ENCODE results near the gene TMEM100.
A peak's percentile ranks its signal among the peaks of the same experiment; 100 is the strongest.

The TMEM100 gene

DNA sequence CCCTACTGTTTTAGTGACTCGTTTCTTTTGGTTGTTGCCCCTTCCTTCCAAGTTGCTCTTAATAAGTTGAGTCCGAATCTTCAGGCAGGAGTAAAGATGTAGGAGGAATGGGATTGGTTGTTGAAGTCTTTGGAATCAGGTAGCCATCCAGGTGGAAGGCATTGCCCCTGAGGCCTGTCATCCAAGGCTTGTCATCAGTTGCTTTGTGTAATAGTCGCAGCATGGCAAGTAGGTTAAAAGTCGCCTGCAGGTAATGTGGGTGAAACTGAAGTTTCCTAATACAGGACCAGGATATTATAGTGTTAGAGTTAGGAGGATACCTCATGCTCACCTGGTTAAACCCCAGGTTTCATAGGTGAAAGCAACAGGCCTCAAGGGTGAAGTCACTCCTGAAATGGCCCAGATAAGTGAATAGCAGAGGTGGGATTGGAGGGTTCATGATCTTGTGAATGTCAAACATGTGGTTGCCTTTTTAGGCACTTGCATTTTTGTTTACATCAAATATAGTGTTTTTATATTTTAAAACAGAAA, 29.1 kb upstream of the TMEM100 start:
- WGBS (ENCODE audit: insufficient coverage), result 79% methylated on average over 4 of the region's 4 CpGs
- Histone ChIP-seq H3K27me3 (replicated peaks in 2 of 5; ENCODE audit: control insufficient read depth in 4 of 5, insufficient read depth in 5 of 5, low read length in 4 of 5) (no peaks in the 10 kb centered on the region), H3K4me1 (ENCODE audit: control extremely low read depth in 1 of 4, control insufficient read depth in 4 of 4, insufficient read depth in 4 of 4, low read length in 3 of 4) (peaks cover 5 to 12% (median 9%) of the 10 kb centered on the region in 4 experiments), H3K9me3 (ENCODE audit: control extremely low read depth in 1 of 5, control insufficient read depth in 4 of 5, insufficient read depth in 2 of 5, low read depth in 1 of 5, low read length in 4 of 5) (no peaks in the 10 kb centered on the region), H3K36me3 (ENCODE audit: control insufficient read depth in 4 of 4, insufficient read depth in 4 of 4, low read length in 3 of 4) (peaks cover 0 to 8% (median 0%) of the 10 kb centered on the region in 4 experiments), H3K4me3 (ENCODE audit: control insufficient read depth in 1 of 7, extremely low read depth in 1 of 7, insufficient read depth in 4 of 7, low read depth in 2 of 7, low read length in 6 of 7) (peak overlapping the region; percentile 79 to 96 (median 86)), H3K27ac (ENCODE audit: insufficient read depth in 1 of 2, low read depth in 1 of 2, low read length in 2 of 2, poor library complexity in 1 of 2, severe bottlenecking in 2 of 2) (peak overlapping the region in 1 of 2 experiments; percentile 64)
- ChIA-PET CTCF (interaction anchor here (1.1 to 2.0 kb wide), 3 partner anchors 16 to 21 kb away, joined by 3 to 8 read pairs (median 7); no protein-coding TSS in a partner anchor), POLR2A (no interaction called here)
- DNase-seq, result no peak

DNA sequence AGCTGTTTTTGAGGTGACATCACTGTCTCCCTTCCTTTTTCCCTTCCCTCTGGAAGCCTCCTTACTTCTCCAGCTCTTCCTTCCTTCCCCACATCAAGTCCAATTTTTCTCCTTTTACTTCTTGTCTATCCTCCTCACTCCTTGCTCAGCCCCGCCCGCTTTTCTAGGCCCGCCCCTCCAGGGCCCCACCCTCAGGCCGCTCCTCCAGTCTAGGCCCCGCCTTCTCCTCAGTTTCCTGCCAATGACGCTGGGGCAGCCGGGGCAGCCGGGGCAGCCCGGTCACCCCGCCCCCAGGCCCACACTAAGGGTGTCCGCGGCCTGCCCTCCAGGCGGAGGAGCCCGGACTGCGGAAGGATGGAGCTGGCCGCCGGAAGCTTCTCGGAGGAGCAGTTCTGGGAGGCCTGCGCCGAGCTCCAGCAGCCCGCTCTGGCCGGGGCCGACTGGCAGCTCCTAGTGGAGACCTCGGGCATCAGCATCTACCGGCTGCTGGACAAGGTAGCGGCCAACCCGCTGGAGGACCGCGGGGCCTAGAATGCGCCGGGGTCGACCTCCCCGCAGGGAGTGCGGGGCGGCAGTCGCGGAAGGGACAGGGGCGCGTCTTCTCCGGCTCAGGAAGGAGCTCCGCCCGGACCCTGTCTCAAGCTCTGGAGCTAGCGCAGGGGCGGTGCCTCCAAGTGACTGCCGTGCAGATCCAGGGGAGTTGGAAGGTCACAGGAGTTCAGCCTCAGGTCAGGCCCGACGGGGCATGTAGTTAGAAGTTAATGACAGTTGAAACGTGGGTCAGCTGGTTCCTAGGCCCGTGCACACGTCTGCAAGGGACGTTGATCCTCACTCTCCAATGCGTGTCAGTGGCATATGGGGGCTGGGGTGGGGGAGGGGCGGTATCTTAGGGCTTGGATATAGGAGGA, 28.3 kb upstream of the TMEM100 start, which contains the start of gene PCTP:
TSS of gene PCTP (plus strand) at position 302 of the 908 bp plus-strand sequence. CDS start at position 355, 53 bp downstream.
- CTCF ChIA-PET, result interaction anchor here (0.9 to 2.0 kb wide), 8 partner anchors 15 to 397 kb away, joined by 3 to 8 read pairs (median 4); no protein-coding TSS in a partner anchor
- peak within 1 kb of the TSS; percentile 10 to 64 for H3K27ac ChIP-seq (ENCODE audit: insufficient read depth in 1 of 2, low read depth in 1 of 2, low read length in 2 of 2, poor library complexity in 1 of 2, severe bottlenecking in 2 of 2)
- peaks cover 0 to 8% (median 0%) of the 10 kb centered on the region in 4 experiments for H3K36me3 ChIP-seq (ENCODE audit: control insufficient read depth in 4 of 4, insufficient read depth in 4 of 4, low read length in 3 of 4)
- peaks cover 5 to 12% (median 9%) of the 10 kb centered on the region in 4 experiments for H3K4me1 ChIP-seq (ENCODE audit: control extremely low read depth in 1 of 4, control insufficient read depth in 4 of 4, insufficient read depth in 4 of 4, low read length in 3 of 4)
- WGBS (ENCODE audit: insufficient coverage), result under 1% methylated on average over 43 of the region's 53 CpGs
- H3K27me3 ChIP-seq (replicated peaks in 2 of 5; ENCODE audit: control insufficient read depth in 4 of 5, insufficient read depth in 5 of 5, low read length in 4 of 5), result no peaks in the 10 kb centered on the region
- POLR2A ChIA-PET, result no interaction called here
- no peaks in the 10 kb centered on the region for H3K9me3 ChIP-seq (ENCODE audit: control extremely low read depth in 1 of 5, control insufficient read depth in 4 of 5, insufficient read depth in 2 of 5, low read depth in 1 of 5, low read length in 4 of 5)
- H3K4me3 ChIP-seq (ENCODE audit: control insufficient read depth in 1 of 7, extremely low read depth in 1 of 7, insufficient read depth in 4 of 7, low read depth in 2 of 7, low read length in 6 of 7), result peak within 1 kb of the TSS; percentile 79 to 96 (median 86)
- peak; percentile 78 to 87 (median 83) for DNase-seq

DNA sequence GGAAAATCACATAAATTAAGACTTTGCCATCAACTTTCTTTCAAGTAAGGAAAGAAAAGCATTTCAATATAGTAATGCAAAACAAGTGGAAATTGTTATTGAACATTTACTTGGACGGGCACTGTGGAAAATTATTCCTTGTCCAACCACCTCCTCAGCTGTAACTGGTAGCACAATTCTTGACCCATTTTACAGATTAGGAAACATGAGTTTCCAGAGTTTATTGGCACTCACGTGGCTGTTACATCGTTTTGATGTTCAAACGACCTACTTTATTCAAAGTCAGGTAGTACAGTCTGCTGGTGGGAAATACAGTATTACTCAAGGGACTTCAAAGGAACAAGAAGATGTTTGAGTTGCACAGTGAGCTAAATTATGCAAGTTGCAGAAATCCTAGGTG, 27.3 kb upstream of the TMEM100 start:
- Histone ChIP-seq H3K36me3 (ENCODE audit: control insufficient read depth in 4 of 4, insufficient read depth in 4 of 4, low read length in 3 of 4) (peaks cover 0 to 8% (median 0%) of the 10 kb centered on the region in 4 experiments), H3K27me3 (replicated peaks in 2 of 5; ENCODE audit: control insufficient read depth in 4 of 5, insufficient read depth in 5 of 5, low read length in 4 of 5) (no peaks in the 10 kb centered on the region), H3K9me3 (ENCODE audit: control extremely low read depth in 1 of 5, control insufficient read depth in 4 of 5, insufficient read depth in 2 of 5, low read depth in 1 of 5, low read length in 4 of 5) (no peaks in the 10 kb centered on the region), H3K27ac (ENCODE audit: insufficient read depth in 1 of 2, low read depth in 1 of 2, low read length in 2 of 2, poor library complexity in 1 of 2, severe bottlenecking in 2 of 2) (no peak overlapping the region), H3K4me1 (ENCODE audit: control extremely low read depth in 1 of 4, control insufficient read depth in 4 of 4, insufficient read depth in 4 of 4, low read length in 3 of 4) (peaks cover 5 to 12% (median 9%) of the 10 kb centered on the region in 4 experiments), H3K4me3 (ENCODE audit: control insufficient read depth in 1 of 7, extremely low read depth in 1 of 7, insufficient read depth in 4 of 7, low read depth in 2 of 7, low read length in 6 of 7) (peak overlapping the region in 1 of 7 experiments; percentile 90)
- ChIA-PET CTCF (interaction anchor here (1.0 to 2.0 kb wide), 5 partner anchors 14 to 396 kb away, joined by 3 to 8 read pairs (median 4); no protein-coding TSS in a partner anchor), POLR2A (no interaction called here)
- no peak for DNase-seq
- 95% methylated on average over 4 of the region's 4 CpGs for WGBS (ENCODE audit: insufficient coverage)

DNA sequence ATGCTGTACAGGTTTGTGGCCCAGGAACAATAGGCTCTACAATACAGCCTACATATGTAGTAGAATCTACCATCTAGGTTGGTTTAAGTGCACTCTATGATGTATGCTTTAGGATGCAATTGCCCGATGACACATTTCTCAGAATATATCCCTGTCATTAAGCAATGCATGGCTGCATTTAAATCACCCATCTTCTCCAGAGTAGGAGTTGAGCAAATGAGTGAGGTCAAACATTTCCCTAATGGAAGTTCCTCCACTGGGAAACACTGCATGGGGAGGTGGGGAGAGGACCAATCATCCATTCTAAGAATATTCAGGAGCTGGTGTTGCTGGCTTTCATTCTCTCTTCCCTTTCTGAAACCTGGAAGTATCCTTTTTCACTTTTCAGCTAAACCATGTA, 26.2 kb upstream of the TMEM100 start:
- H3K4me1 ChIP-seq (ENCODE audit: control extremely low read depth in 1 of 4, control insufficient read depth in 4 of 4, insufficient read depth in 4 of 4, low read length in 3 of 4), result peaks cover 5 to 12% (median 9%) of the 10 kb centered on the region in 4 experiments
- ChIA-PET POLR2A (no interaction called here), CTCF (no interaction called here)
- peaks cover 0 to 4% (median 0%) of the 10 kb centered on the region in 4 experiments for H3K36me3 ChIP-seq (ENCODE audit: control insufficient read depth in 4 of 4, insufficient read depth in 4 of 4, low read length in 3 of 4)
- WGBS (ENCODE audit: insufficient coverage), result no CpG with 5 or more reads among the region's 1 CpG
- no peaks in the 10 kb centered on the region for H3K27me3 ChIP-seq (replicated peaks in 2 of 5; ENCODE audit: control insufficient read depth in 4 of 5, insufficient read depth in 5 of 5, low read length in 4 of 5)
- H3K4me3 ChIP-seq (ENCODE audit: control insufficient read depth in 1 of 7, extremely low read depth in 1 of 7, insufficient read depth in 4 of 7, low read depth in 2 of 7, low read length in 6 of 7), result no peak overlapping the region
- H3K27ac ChIP-seq (ENCODE audit: insufficient read depth in 1 of 2, low read depth in 1 of 2, low read length in 2 of 2, poor library complexity in 1 of 2, severe bottlenecking in 2 of 2), result no peak overlapping the region
- H3K9me3 ChIP-seq (ENCODE audit: control extremely low read depth in 1 of 5, control insufficient read depth in 4 of 5, insufficient read depth in 2 of 5, low read depth in 1 of 5, low read length in 4 of 5), result no peaks in the 10 kb centered on the region
- DNase-seq, result no peak

DNA sequence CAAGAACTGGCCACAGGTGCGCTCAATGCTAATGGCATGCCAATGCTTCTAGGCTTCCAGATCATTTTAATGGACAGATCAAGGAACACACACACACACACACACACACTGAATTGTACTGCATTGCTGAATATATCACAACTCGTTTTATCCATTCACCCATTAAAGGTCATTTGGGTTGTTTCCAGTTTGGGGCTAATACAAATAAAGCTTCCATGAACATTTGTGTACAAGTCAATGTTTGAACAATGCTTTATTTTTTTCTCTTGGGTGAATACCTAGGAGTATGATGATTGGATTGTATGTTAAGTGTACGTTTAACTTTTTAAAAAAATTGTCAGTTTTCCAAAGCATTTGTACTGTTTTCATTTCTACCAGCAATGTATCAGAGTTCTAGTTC, 24.5 kb upstream of the TMEM100 start:
- ChIA-PET CTCF (interaction anchor here (1.0 kb wide), 1 partner anchor 11 kb away, joined by 3 read pairs; no protein-coding TSS in a partner anchor), POLR2A (interaction anchor here (0.6 kb wide), 1 partner anchor 118 kb away, joined by 5 read pairs; no protein-coding TSS in a partner anchor)
- Histone ChIP-seq H3K36me3 (ENCODE audit: control insufficient read depth in 4 of 4, insufficient read depth in 4 of 4, low read length in 3 of 4) (no peaks in the 10 kb centered on the region), H3K4me1 (ENCODE audit: control extremely low read depth in 1 of 4, control insufficient read depth in 4 of 4, insufficient read depth in 4 of 4, low read length in 3 of 4) (peaks cover 5 to 10% (median 9%) of the 10 kb centered on the region in 4 experiments), H3K27ac (ENCODE audit: insufficient read depth in 1 of 2, low read depth in 1 of 2, low read length in 2 of 2, poor library complexity in 1 of 2, severe bottlenecking in 2 of 2) (no peak overlapping the region), H3K9me3 (ENCODE audit: control extremely low read depth in 1 of 5, control insufficient read depth in 4 of 5, insufficient read depth in 2 of 5, low read depth in 1 of 5, low read length in 4 of 5) (no peaks in the 10 kb centered on the region), H3K4me3 (ENCODE audit: control insufficient read depth in 1 of 7, extremely low read depth in 1 of 7, insufficient read depth in 4 of 7, low read depth in 2 of 7, low read length in 6 of 7) (no peak overlapping the region), H3K27me3 (replicated peaks in 2 of 5; ENCODE audit: control insufficient read depth in 4 of 5, insufficient read depth in 5 of 5, low read length in 4 of 5) (no peaks in the 10 kb centered on the region)
- WGBS (ENCODE audit: insufficient coverage), result no CpG with 5 or more reads among the region's 3 CpGs
- no peak for DNase-seq

DNA sequence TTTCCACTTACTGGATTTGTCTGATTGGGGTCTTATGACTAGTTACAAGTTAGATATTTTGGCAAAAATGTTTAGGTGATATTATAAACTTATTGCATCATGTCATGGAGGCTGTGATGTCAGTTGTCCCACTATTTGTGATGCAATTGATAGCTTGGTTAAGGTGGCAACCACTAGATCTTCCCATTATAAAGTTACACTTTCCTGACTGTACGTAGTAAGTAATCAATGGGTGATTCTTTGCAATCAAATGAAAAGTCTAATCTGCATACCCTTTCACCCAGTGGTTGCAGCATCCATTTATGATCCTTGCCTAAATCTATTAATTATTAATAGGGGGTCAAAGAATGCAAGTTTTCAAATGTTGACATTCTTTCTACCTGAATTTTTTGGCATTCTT, 23.8 kb upstream of the TMEM100 start:
- H3K27ac ChIP-seq (ENCODE audit: insufficient read depth in 1 of 2, low read depth in 1 of 2, low read length in 2 of 2, poor library complexity in 1 of 2, severe bottlenecking in 2 of 2), result no peak overlapping the region
- no peaks in the 10 kb centered on the region for H3K27me3 ChIP-seq (replicated peaks in 2 of 5; ENCODE audit: control insufficient read depth in 4 of 5, insufficient read depth in 5 of 5, low read length in 4 of 5)
- ChIA-PET POLR2A (no interaction called here), CTCF (interaction anchor here (1.0 kb wide), 1 partner anchor 11 kb away, joined by 3 read pairs; no protein-coding TSS in a partner anchor)
- no peak for DNase-seq
- peaks cover 1 to 4% (median 3%) of the 10 kb centered on the region in 4 experiments for H3K4me1 ChIP-seq (ENCODE audit: control extremely low read depth in 1 of 4, control insufficient read depth in 4 of 4, insufficient read depth in 4 of 4, low read length in 3 of 4)
- H3K36me3 ChIP-seq (ENCODE audit: control insufficient read depth in 4 of 4, insufficient read depth in 4 of 4, low read length in 3 of 4), result no peaks in the 10 kb centered on the region
- 86% methylated on average over 1 of the region's 1 CpG for WGBS (ENCODE audit: insufficient coverage)
- no peak overlapping the region for H3K4me3 ChIP-seq (ENCODE audit: control insufficient read depth in 1 of 7, extremely low read depth in 1 of 7, insufficient read depth in 4 of 7, low read depth in 2 of 7, low read length in 6 of 7)
- H3K9me3 ChIP-seq (ENCODE audit: control extremely low read depth in 1 of 5, control insufficient read depth in 4 of 5, insufficient read depth in 2 of 5, low read depth in 1 of 5, low read length in 4 of 5), result no peaks in the 10 kb centered on the region

All from common myeloid progenitor, CD34-positive (primary cell).